Endothelial cell of umbilical vein (primary cell): ENCODE results near the gene ZPR1. TPM values are rescaled to one million over a fixed set of nuclear protein-coding genes. Genes with fewer than 3 reads are reported as not detected.

Experiments used
- BruUV-seq: library from RNA; stranded (reverse); fragments of 400-500 nt; replicated peaks from 2 replicates; lab custom pipeline; 2021; lab: Mats Ljungman, UMichigan
- CTCF ChIA-PET: fragments of 300-600, 350-600 bp; sonication (Branson Sonifier 250); formaldehyde crosslinking; loops from one replicate; lab custom pipeline; 2021; ENCODE audit warnings: antibody characterized with exemption, inconsistent platforms; lab: Charles Lee
- POLR2A ChIA-PET: fragments of 300-600, 350-600 bp; sonication (Branson Sonifier 250); formaldehyde crosslinking; loops from one replicate; lab custom pipeline; 2021; ENCODE audit warnings: antibody characterized with exemption, inconsistent platforms; lab: Charles Lee
- DNase-seq: peaks from one replicate; pipeline ENCODE4 v3.0.0-alpha.2; 2011; ENCODE audit warnings: low read depth, low spot score
- FAIRE-seq: peaks from 2 replicates; lab custom pipeline; 2011; peaks lifted over from hg19 to GRCh38; lab: Jason Lieb, UNC
- H2AFZ ChIP-seq: 2 replicates; pipeline ENCODE4 v1.6.0; 2012; ENCODE audit warnings: low read depth, low read length, control low read depth, inconsistent platforms
- H3K27ac ChIP-seq: 2 replicates; pipeline ENCODE4 v1.5.1; 2011; ENCODE audit warnings: low read depth, mild to moderate bottlenecking, control low read depth, low read length, moderate library complexity; ENCODE audit not compliant: insufficient read depth
- H3K27me3 ChIP-seq, 2 experiments: 2 replicates each; pipeline versions ENCODE4 v1.6.0 to v1.6.1; 2011; ENCODE audit warnings: low read length in 2 of 2, mixed read lengths in 1 of 2; ENCODE audit not compliant: control insufficient read depth in 2 of 2, insufficient read depth in 2 of 2
- H3K36me3 ChIP-seq, 2 experiments: 2 replicates in 1 of 2; 3 replicates in 1 of 2; pipeline ENCODE4 v1.5.1; 2011; ENCODE audit warnings: low read length in 2 of 2, mild to moderate bottlenecking in 1 of 2, moderate library complexity in 1 of 2; ENCODE audit not compliant: control insufficient read depth in 2 of 2, insufficient read depth in 2 of 2; ENCODE audit errors: extremely low read depth in 1 of 2
- H3K4me1 ChIP-seq: 3 replicates; pipeline ENCODE4 v1.5.1; 2011; ENCODE audit warnings: mild to moderate bottlenecking, low read length; ENCODE audit not compliant: control insufficient read depth, insufficient read depth; ENCODE audit errors: extremely low read depth
- H3K4me2 ChIP-seq: 2 replicates; pipeline ENCODE4 v1.6.1; 2011; ENCODE audit warnings: low read length, control low read depth, mixed read lengths; ENCODE audit not compliant: insufficient read depth
- H3K4me3 ChIP-seq, 3 experiments: fragments of 200-600 bp in 1 of 3; sonication (generic), shearing (Covaris generic) in 1 of 3; replicated peaks in 1 of 3; 2 replicates each; pipeline ENCODE4 v1.5.1; 2011 to 2016; ENCODE audit warnings: control low read depth in 3 of 3, low read length in 3 of 3, mild to moderate bottlenecking in 2 of 3, inconsistent platforms in 1 of 3, low read depth in 1 of 3, moderate library complexity in 1 of 3; ENCODE audit not compliant: insufficient read depth in 1 of 3
- H3K79me2 ChIP-seq: 2 replicates; pipeline ENCODE4 v1.6.0; 2012; ENCODE audit warnings: low read length, inconsistent platforms; ENCODE audit not compliant: control insufficient read depth, insufficient read depth
- H3K9ac ChIP-seq: replicated peaks from 2 replicates; pipeline ENCODE3; 2011; ENCODE audit warnings: low read length, control low read depth; ENCODE audit not compliant: insufficient read depth; ENCODE audit errors: extremely low read depth
- H3K9me1 ChIP-seq: replicated peaks from 3 replicates; pipeline ENCODE4 v1.6.0; 2011; ENCODE audit warnings: mild to moderate bottlenecking, low read length; ENCODE audit not compliant: control insufficient read depth, insufficient read depth; ENCODE audit errors: extremely low read depth
- H3K9me3 ChIP-seq: replicated peaks from 2 replicates; pipeline ENCODE4 v1.5.1; 2012; ENCODE audit warnings: low read length, inconsistent platforms; ENCODE audit not compliant: control insufficient read depth, insufficient read depth
- H4K20me1 ChIP-seq: replicated peaks from 2 replicates; pipeline ENCODE3; 2011; ENCODE audit warnings: mild to moderate bottlenecking, low read length; ENCODE audit not compliant: control insufficient read depth, insufficient read depth; ENCODE audit errors: extremely low read depth
- EZH2 ChIP-seq: IDR thresholded peaks from 2 replicates; pipeline ENCODE4 v1.6.1; 2012; ENCODE audit warnings: borderline replicate concordance, low read depth, mild to moderate bottlenecking, moderate library complexity, low read length, inconsistent platforms; ENCODE audit not compliant: severe bottlenecking
- FOS ChIP-seq: IDR thresholded peaks from 2 replicates; pipeline ENCODE4 v1.6.1; 2011; ENCODE audit warnings: mild to moderate bottlenecking, low read length, moderate library complexity, borderline replicate concordance; ENCODE audit not compliant: insufficient read depth
- GATA2 ChIP-seq: IDR thresholded peaks from 2 replicates; pipeline ENCODE4 v1.7.0; 2011; ENCODE audit warnings: low read depth, mild to moderate bottlenecking, moderate library complexity, mixed read lengths, low read length; ENCODE audit not compliant: insufficient read length, insufficient read depth
- JUN ChIP-seq: IDR thresholded peaks from 2 replicates; pipeline ENCODE4 v1.6.1; 2011; ENCODE audit warnings: borderline replicate concordance, low read depth; ENCODE audit not compliant: insufficient read length, insufficient read depth
- MAX ChIP-seq: IDR thresholded peaks from 2 replicates; pipeline ENCODE4 v1.6.1; 2011; ENCODE audit not compliant: insufficient read depth, insufficient read length
- MYC ChIP-seq: IDR thresholded peaks from one replicate; pipeline ENCODE4 v1.6.1; 2011; ENCODE audit warnings: mild to moderate bottlenecking, low read depth, low read length
- POLR2A ChIP-seq: IDR thresholded peaks from 2 replicates; pipeline ENCODE4 v1.6.1; 2012; ENCODE audit warnings: low read depth, mild to moderate bottlenecking, control low read depth, low read length
- POLR2AphosphoS5 ChIP-seq: IDR thresholded peaks from 2 replicates; pipeline ENCODE4 v1.6.1; 2012; ENCODE audit warnings: low read depth, mild to moderate bottlenecking, control low read depth, low read length, moderate library complexity; ENCODE audit not compliant: insufficient read depth
- dilution Hi-C: fragments of 300-500 bp; cut with MboI; formaldehyde crosslinking; loops from one replicate; pipeline ENCODE4 v1.15.0; 2019; ENCODE audit warnings: low sequenced_read_pairs; ENCODE audit not compliant: extremely low pct_ligation_motif_present
- intact Hi-C: fragments of 100-400 bp; cut with micrococcal nuclease; formaldehyde crosslinking; loops from one replicate; pipeline ENCODE4 v1.10.0; 2022
- polyA plus RNA-seq, 4 experiments: library from polyadenylated mRNA; depleted of rRNA in 3 of 4; stranded (reverse) in 3 of 4; unstranded in 1 of 4; fragments of >200 nt; gene quantifications; 2 replicates each; pipeline versions ENCODE4 v1.2.1 to v1.2.3, GENCODE V29; 2011 to 2012; ENCODE audit warnings: missing spikeins in 1 of 4
- total RNA-seq: library from RNA; stranded (reverse); gene quantifications from 2 replicates; pipeline ENCODE4 v1.2.3, GENCODE V29; 2021
- TF ChIP-seq, protein P1 (sequence below), 2 donors: IDR thresholded peaks; 1 replicate in 1 of 2; 2 replicates in 1 of 2; pipeline ENCODE4 v1.5.1; 2011; ENCODE audit warnings: low read length in 2 of 2, mild to moderate bottlenecking in 2 of 2, moderate library complexity in 2 of 2, control low read depth in 1 of 2, inconsistent platforms in 1 of 2, low read depth in 1 of 2; ENCODE audit not compliant: insufficient read depth in 1 of 2; ENCODE audit errors: extremely low read depth in 1 of 2

ZPR1 gene
- total and polyA plus RNA-seq, 2 donors (not counting 3 experiments of a cell fraction or from before 2014, with no cell fraction given) = 22.6 to 54.5 TPM

GRCh38 chr11:116738975-116739374 lies 48.8 kb downstream of the ZPR1 start:
- H3K27me3 ChIP-seq = no peaks in the 10 kb centered on the region
- FAIRE-seq = no peak

More at GRCh38 chr11:116738975-116739374, 48.8 kb downstream of the ZPR1 start:
- DNase-seq = no peak
- no peaks in the 10 kb centered on the region for H3K36me3 ChIP-seq
- POLR2A ChIA-PET = no interaction called here
- H4K20me1 ChIP-seq = no peaks in the 10 kb centered on the region
- no peaks in the 10 kb centered on the region for H3K9me1 ChIP-seq
- H2AFZ ChIP-seq = no peak overlapping the region
- no peak overlapping the region for H3K4me2 ChIP-seq
- peaks cover 11% of the 10 kb centered on the region for H3K4me1 ChIP-seq
- no TSS peak for BruUV-seq
- H3K9me3 ChIP-seq = no peaks in the 10 kb centered on the region
- TF ChIP-seq MYC (no peak), FOS (no peak), POLR2AphosphoS5 (no peak), MAX (no peak), JUN (no peak), GATA2 (no peak), POLR2A (no peak), EZH2 (no peak)
- TF ChIP-seq, protein P1, sequence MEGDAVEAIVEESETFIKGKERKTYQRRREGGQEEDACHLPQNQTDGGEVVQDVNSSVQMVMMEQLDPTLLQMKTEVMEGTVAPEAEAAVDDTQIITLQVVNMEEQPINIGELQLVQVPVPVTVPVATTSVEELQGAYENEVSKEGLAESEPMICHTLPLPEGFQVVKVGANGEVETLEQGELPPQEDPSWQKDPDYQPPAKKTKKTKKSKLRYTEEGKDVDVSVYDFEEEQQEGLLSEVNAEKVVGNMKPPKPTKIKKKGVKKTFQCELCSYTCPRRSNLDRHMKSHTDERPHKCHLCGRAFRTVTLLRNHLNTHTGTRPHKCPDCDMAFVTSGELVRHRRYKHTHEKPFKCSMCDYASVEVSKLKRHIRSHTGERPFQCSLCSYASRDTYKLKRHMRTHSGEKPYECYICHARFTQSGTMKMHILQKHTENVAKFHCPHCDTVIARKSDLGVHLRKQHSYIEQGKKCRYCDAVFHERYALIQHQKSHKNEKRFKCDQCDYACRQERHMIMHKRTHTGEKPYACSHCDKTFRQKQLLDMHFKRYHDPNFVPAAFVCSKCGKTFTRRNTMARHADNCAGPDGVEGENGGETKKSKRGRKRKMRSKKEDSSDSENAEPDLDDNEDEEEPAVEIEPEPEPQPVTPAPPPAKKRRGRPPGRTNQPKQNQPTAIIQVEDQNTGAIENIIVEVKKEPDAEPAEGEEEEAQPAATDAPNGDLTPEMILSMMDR (IDR thresholded peaks at IDR 0.05; ENCODE audit: extremely low read depth in 1 of 2, insufficient read depth in 1 of 2, low read depth in 1 of 2, low read length in 2 of 2) = no peak
- CTCF ChIA-PET = interaction anchor here (0.7 kb wide), 1 partner anchor 10 kb away, joined by 3 read pairs; no protein-coding TSS in a partner anchor
- intact Hi-C loops = no loop called here
- no peak overlapping the region for H3K4me3 ChIP-seq
- dilution Hi-C loops = no loop called here
- H3K9ac ChIP-seq = no peak overlapping the region
- H3K79me2 ChIP-seq = no peaks in the 10 kb centered on the region
- H3K27ac ChIP-seq = no peak overlapping the region
